GM12878 (cell line): Measurements from ENCODE around the gene CYBB. TPM values are rescaled to one million over a fixed set of nuclear protein-coding genes. Genes with fewer than 3 reads are reported as not detected.

Experiments
- ATAC-seq: fragments of 200-7000 bp; cut with Tn5 transposase; 3 replicates; pipeline ENCODE4 v1.9.1; 2020; ENCODE audit warnings: mild to moderate bottlenecking, moderate library complexity
- BruUV-seq: library from RNA; stranded (reverse); fragments of 400-500 nt; replicated peaks from 2 replicates; lab custom pipeline; 2021; lab: Mats Ljungman, UMichigan
- CTCF ChIA-PET: fragments of 300-600 bp; sonication (Branson Sonifier 250); formaldehyde crosslinking; extraction: SDS; loops from one replicate; lab custom pipeline; 2021; ENCODE audit warnings: inconsistent platforms; lab: Yijun Ruan, JAX
- POLR2A ChIA-PET: fragments of 350-600 bp; formaldehyde crosslinking; extraction: SDS; loops from one replicate; lab custom pipeline; 2021; ENCODE audit warnings: inconsistent platforms; lab: Charles Lee
- RAD21 ChIA-PET: fragments of 300-600 bp; sonication (Branson Sonifier 250); formaldehyde crosslinking; loops from one replicate; lab custom pipeline; 2023; ENCODE audit warnings: antibody characterized with exemption; ENCODE audit not compliant: unreplicated experiment; lab: Charles Lee
- SMC1A ChIA-PET: fragments of 300-600 bp; sonication (Branson Sonifier 250); formaldehyde crosslinking; loops from one replicate; lab custom pipeline; 2023; ENCODE audit not compliant: unreplicated experiment, uncharacterized antibody; lab: Charles Lee
- DNase-seq: peaks from one replicate; pipeline ENCODE4 v3.0.0-alpha.2; 2011; ENCODE audit warnings: low read depth, low spot score
- FAIRE-seq: peaks from 3 replicates; lab custom pipeline; 2011; peaks lifted over from hg19 to GRCh38; lab: Jason Lieb, UNC
- H2AFZ ChIP-seq: 2 replicates; pipeline ENCODE4 v1.6.0; 2011; ENCODE audit warnings: low read depth, low read length, control low read depth; ENCODE audit not compliant: control insufficient read depth
- H3K27ac ChIP-seq: 2 replicates; pipeline ENCODE4 v1.5.1; 2011; ENCODE audit warnings: control low read depth; ENCODE audit not compliant: control insufficient read depth, insufficient read depth
- H3K27me3 ChIP-seq, 2 experiments: replicated peaks in 1 of 2; 2 replicates each; pipeline versions ENCODE4 v1.6.0 to v1.6.1; 2011; ENCODE audit warnings: low read length in 1 of 2; ENCODE audit not compliant: control insufficient read depth in 2 of 2, insufficient read depth in 2 of 2
- H3K36me3 ChIP-seq, 2 experiments: 2 replicates each; pipeline ENCODE4 v1.5.1; 2011; ENCODE audit warnings: low read length in 1 of 2; ENCODE audit not compliant: control insufficient read depth in 2 of 2, insufficient read depth in 2 of 2
- H3K4me1 ChIP-seq: 2 replicates; pipeline ENCODE4 v1.6.1; 2011; ENCODE audit warnings: mild to moderate bottlenecking, low read length, moderate library complexity, mixed read lengths; ENCODE audit not compliant: control insufficient read depth, insufficient read depth
- H3K4me2 ChIP-seq: 2 replicates; pipeline ENCODE4 v1.6.0; 2011; ENCODE audit warnings: control low read depth; ENCODE audit not compliant: control insufficient read depth, insufficient read depth
- H3K4me3 ChIP-seq: fragments of 200-600 bp; sonication (generic); 2 replicates; pipeline ENCODE4 v1.5.1; 2016
- H3K79me2 ChIP-seq: 2 replicates; pipeline ENCODE4 v1.6.0; 2011; ENCODE audit warnings: low read length; ENCODE audit not compliant: control insufficient read depth, insufficient read depth
- H3K9ac ChIP-seq: 2 replicates; pipeline ENCODE4 v1.8.0; 2011; ENCODE audit warnings: low read length, control low read depth, mixed read lengths; ENCODE audit not compliant: control insufficient read depth, insufficient read depth
- H3K9me3 ChIP-seq: replicated peaks from 3 replicates; pipeline ENCODE4 v1.5.1; 2011; ENCODE audit warnings: mild to moderate bottlenecking, low read length; ENCODE audit not compliant: control insufficient read depth, insufficient read depth
- H4K20me1 ChIP-seq: 2 replicates; pipeline ENCODE4 v1.6.0; 2011; ENCODE audit not compliant: control insufficient read depth, insufficient read depth
- BHLHE40 ChIP-seq, 2 experiments: fragments of 450-650 bp in 1 of 2; IDR thresholded peaks; 2 replicates each; pipeline ENCODE4 v1.6.1; 2011 to 2017; ENCODE audit warnings: low read depth in 2 of 2, borderline replicate concordance in 1 of 2, improper control_type of control experiment in 1 of 2, low read length in 1 of 2, mild to moderate bottlenecking in 1 of 2
- CHD2 ChIP-seq: IDR thresholded peaks from 2 replicates; pipeline ENCODE4 v1.6.1; 2011; ENCODE audit warnings: low read depth, low read length, improper control_type of control experiment, borderline replicate concordance
- DPF2 ChIP-seq: fragments of 450-650 bp; IDR thresholded peaks from 2 replicates; pipeline ENCODE4 v1.6.1; 2017; ENCODE audit warnings: mild to moderate bottlenecking
- FOS ChIP-seq: IDR thresholded peaks from 3 replicates; pipeline ENCODE4 v1.6.1; 2011; ENCODE audit warnings: borderline replicate concordance; ENCODE audit not compliant: insufficient read length; ENCODE audit errors: extremely low read depth
- MEF2B ChIP-seq: fragments of 450-650 bp; IDR thresholded peaks from 2 replicates; pipeline ENCODE4 v1.6.1; 2018; ENCODE audit warnings: mild to moderate bottlenecking, moderate library complexity; ENCODE audit not compliant: partially characterized antibody, poor library complexity, severe bottlenecking
- NBN ChIP-seq: fragments of 450-650 bp; IDR thresholded peaks from 2 replicates; pipeline ENCODE4 v1.6.1; 2016
- PAX8 ChIP-seq: fragments of 450-650 bp; IDR thresholded peaks from 2 replicates; pipeline ENCODE4 v1.6.1; 2017; ENCODE audit warnings: mild to moderate bottlenecking, moderate library complexity
- POLR2AphosphoS2 ChIP-seq: IDR thresholded peaks from 2 replicates; pipeline ENCODE4 v1.6.1; 2011; ENCODE audit warnings: low read depth, mild to moderate bottlenecking, low read length, improper control_type of control experiment, moderate library complexity
- POLR2AphosphoS5 ChIP-seq: IDR thresholded peaks from 2 replicates; pipeline ENCODE4 v1.6.1; 2011; ENCODE audit warnings: mild to moderate bottlenecking, low read length, inconsistent platforms
- RAD51 ChIP-seq: fragments of 450-650 bp; IDR thresholded peaks from 2 replicates; pipeline ENCODE4 v1.6.1; 2016; ENCODE audit warnings: moderate library complexity, mild to moderate bottlenecking, inconsistent platforms
- RUNX3 ChIP-seq: IDR thresholded peaks from 2 replicates; pipeline ENCODE4 v1.6.1; 2012; ENCODE audit warnings: low read length, inconsistent platforms
- SRF ChIP-seq, 2 experiments: IDR thresholded peaks; 2 replicates each; pipeline ENCODE4 v1.6.1; 2011; ENCODE audit warnings: low read depth in 2 of 2, low read length in 2 of 2, mild to moderate bottlenecking in 1 of 2, moderate library complexity in 1 of 2
- ZNF207 ChIP-seq: fragments of 450-650 bp; IDR thresholded peaks from 2 replicates; pipeline ENCODE4 v1.6.1; 2014; ENCODE audit warnings: antibody characterized with exemption, mild to moderate bottlenecking, borderline replicate concordance
- ZNF384 ChIP-seq: IDR thresholded peaks from 2 replicates; pipeline ENCODE4 v1.6.1; 2012; ENCODE audit warnings: low read depth, mild to moderate bottlenecking, low read length, improper control_type of control experiment, borderline replicate concordance
- ZSCAN29 ChIP-seq: fragments of 450-650 bp; IDR thresholded peaks from 2 replicates; pipeline ENCODE4 v1.6.1; 2017; ENCODE audit warnings: mild to moderate bottlenecking, moderate library complexity
- WGBS: methylation state at CpG from one replicate; pipeline ENCODE4 v1.1.6; 2016; ENCODE audit warnings: low lambda C conversion rate; ENCODE audit not compliant: insufficient replicate concordance, insufficient coverage; ENCODE audit errors: missing lambda C conversion rate; 5-methylcytosine and 5-hydroxymethylcytosine counted together
- in situ Hi-C: fragments of 300-500 bp; cut with MboI; formaldehyde crosslinking; loops from 9 replicates; pipeline ENCODE4 v1.14.3; 2018; ENCODE audit warnings: mixed read lengths
- intact Hi-C: fragments of 100-400 bp; cut with micrococcal nuclease; formaldehyde crosslinking; loops from one replicate; pipeline ENCODE4 v1.14.2; 2022; ENCODE audit not compliant: unreplicated experiment
- polyA plus RNA-seq, 11 experiments: library from polyadenylated mRNA; depleted of rRNA in 4 of 11; unstranded in 6 of 11; stranded (reverse) in 5 of 11; fragments of >200 nt; fragmentation: Nextera tagmentation in 4 of 11; fragmentation: Illumina TruSeq in 1 of 11; extraction: Ambion mirVana in 4 of 11; extraction: Trizol in 1 of 11; gene quantifications; 1 replicate in 1 of 11; 2 replicates in 10 of 11; pipeline versions ENCODE4 v1.2.1 to v1.2.3, GENCODE V29; 2011 to 2016; ENCODE audit warnings: inconsistent platforms in 2 of 11, missing spikeins in 2 of 11, low read depth in 1 of 11
- total RNA-seq, 4 experiments: library from RNA; depleted of rRNA in 3 of 4; stranded (reverse); fragments of >200 nt in 3 of 4; fragmentation: Illumina TruSeq in 1 of 4; extraction: Trizol in 1 of 4; gene quantifications; 2 replicates each; pipeline versions ENCODE4 v1.2.1 to v1.2.3, GENCODE V29; 2013 to 2021
- TF ChIP-seq, protein P1 (sequence below): IDR thresholded peaks from 2 replicates; pipeline ENCODE4 v1.6.1; 2011; ENCODE audit warnings: low read depth, low read length, improper control_type of control experiment, borderline replicate concordance
- TF ChIP-seq, protein P2 (sequence below): IDR thresholded peaks from 2 replicates; pipeline ENCODE4 v1.6.1; 2011; ENCODE audit warnings: mild to moderate bottlenecking, low read depth, low read length, moderate library complexity; ENCODE audit not compliant: insufficient replicate concordance

The CYBB gene
- total and polyA plus RNA-seq, 10 of the 15 experiments (the other 5 are each of a cell fraction or from before 2014, with no cell fraction given), result 6.2 to 73.9 (median 24.8) TPM

DNA sequence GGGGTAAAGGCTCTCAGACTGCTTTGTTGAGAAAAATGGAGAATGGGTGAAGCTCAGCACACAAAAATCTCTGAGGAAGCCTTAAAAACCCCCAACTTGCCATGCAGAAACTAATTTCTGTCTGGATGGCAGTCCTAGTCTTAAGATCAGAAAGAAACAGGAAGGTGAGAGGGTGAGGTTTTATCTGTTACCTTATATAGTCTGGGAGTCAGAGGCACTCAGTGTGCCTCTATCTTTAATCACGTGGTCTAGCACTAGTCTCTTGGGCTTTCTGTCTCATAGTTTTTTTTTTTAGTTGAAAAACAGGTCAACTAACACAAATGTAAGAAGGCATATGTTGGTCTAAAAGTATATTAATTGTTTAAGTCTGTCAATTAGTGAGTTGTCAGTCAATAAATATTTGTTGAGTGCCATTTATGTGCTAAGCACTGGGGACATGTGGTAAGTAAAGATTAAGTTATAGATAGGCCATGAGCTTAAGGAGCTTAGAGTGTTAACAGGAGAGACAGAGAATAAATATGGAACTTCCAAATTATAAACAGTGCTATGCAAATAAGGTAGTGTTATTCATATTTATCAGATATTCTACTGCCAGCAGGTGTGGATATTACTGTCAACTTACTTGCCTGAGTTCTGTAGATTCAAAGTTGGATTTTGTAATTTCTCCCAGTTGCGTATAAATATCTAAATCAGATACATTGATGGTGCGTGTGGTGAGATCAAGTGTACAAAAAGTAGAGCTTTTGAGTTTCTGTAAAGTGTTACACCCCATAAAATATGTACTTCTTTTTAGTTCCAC lies 7.0 kb downstream of the CYBB start:
- BruUV-seq, result no TSS peak
- peak; percentile 13 for FAIRE-seq
- SMC1A ChIA-PET, result interaction anchor here (0.7 to 15.2 kb wide), 12 partner anchors 8 to 56 kb away, joined by 3 to 157 read pairs (median 10); no protein-coding TSS in a partner anchor
- Histone ChIP-seq H3K79me2 (peaks cover 25% of the 10 kb centered on the region), H3K4me2 (peak overlapping the region; percentile 21), H4K20me1 (no peaks in the 10 kb centered on the region), H3K27me3 (no peaks in the 10 kb centered on the region), H3K4me1 (no peaks in the 10 kb centered on the region; the same call in 1 of the 2 replicates)
- CTCF ChIA-PET, result interaction anchor here (0.7 to 9.6 kb wide), 7 partner anchors 26 to 48 kb away, joined by 3 to 73 read pairs (median 5); no protein-coding TSS in a partner anchor
- intact Hi-C loops, result loop anchor here (2.0 to 10.0 kb wide), 4 partner anchors 32 to 488 kb away; no protein-coding TSS in a partner anchor
- in situ Hi-C loops, result no loop called here
- TF ChIP-seq, protein P1, sequence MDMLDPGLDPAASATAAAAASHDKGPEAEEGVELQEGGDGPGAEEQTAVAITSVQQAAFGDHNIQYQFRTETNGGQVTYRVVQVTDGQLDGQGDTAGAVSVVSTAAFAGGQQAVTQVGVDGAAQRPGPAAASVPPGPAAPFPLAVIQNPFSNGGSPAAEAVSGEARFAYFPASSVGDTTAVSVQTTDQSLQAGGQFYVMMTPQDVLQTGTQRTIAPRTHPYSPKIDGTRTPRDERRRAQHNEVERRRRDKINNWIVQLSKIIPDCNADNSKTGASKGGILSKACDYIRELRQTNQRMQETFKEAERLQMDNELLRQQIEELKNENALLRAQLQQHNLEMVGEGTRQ, result peak; percentile 28; the same call in 1 of the 2 replicates
- TF ChIP-seq MEF2B, result peak; percentile 76
- 0 out of 2 replicates have a peak, but pooled peaks have one; percentile 26 for TF ChIP-seq PAX8
- peak; percentile 23 to 84; a peak in 2 of 4 replicates for TF ChIP-seq SRF (IDR thresholded peaks at IDR 0.05; ENCODE audit: low read depth in 2 of 2, low read length in 2 of 2)
- peak; percentile 65; the same call in 1 of the 2 replicates for TF ChIP-seq ZNF384
- TF ChIP-seq ZNF207, result no peak
- TF ChIP-seq BHLHE40 (IDR thresholded peaks at IDR 0.05; ENCODE audit: borderline replicate concordance in 1 of 2, low read depth in 2 of 2, low read length in 1 of 2), result peak in 1 of 2 experiments; percentile 45; a peak in 2 of 4 replicates
- TF ChIP-seq POLR2AphosphoS5, result peak; percentile 50
- 0 out of 2 replicates have a peak, but pooled peaks have one; percentile 10 for TF ChIP-seq CHD2
- TF ChIP-seq, protein P2, sequence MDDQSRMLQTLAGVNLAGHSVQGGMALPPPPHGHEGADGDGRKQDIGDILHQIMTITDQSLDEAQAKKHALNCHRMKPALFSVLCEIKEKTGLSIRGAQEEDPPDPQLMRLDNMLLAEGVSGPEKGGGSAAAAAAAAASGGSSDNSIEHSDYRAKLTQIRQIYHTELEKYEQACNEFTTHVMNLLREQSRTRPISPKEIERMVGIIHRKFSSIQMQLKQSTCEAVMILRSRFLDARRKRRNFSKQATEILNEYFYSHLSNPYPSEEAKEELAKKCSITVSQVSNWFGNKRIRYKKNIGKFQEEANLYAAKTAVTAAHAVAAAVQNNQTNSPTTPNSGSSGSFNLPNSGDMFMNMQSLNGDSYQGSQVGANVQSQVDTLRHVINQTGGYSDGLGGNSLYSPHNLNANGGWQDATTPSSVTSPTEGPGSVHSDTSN, result no peak
- TF ChIP-seq RUNX3, result peak; percentile 16; the same call in 1 of the 2 replicates
- TF ChIP-seq FOS, result no peak
- TF ChIP-seq ZSCAN29, result no peak
- peak; percentile 23; the same call in 1 of the 2 replicates for TF ChIP-seq POLR2AphosphoS2
- peak; percentile 78 for TF ChIP-seq DPF2
- TF ChIP-seq RAD51, result peak; percentile 96
- 0 out of 2 replicates have a peak, but pooled peaks have one; percentile 13 for TF ChIP-seq NBN
- TF ChIP-seq, all 136 proteins: peak for 13
- Histone ChIP-seq H3K4me3 (no peak overlapping the region), H2AFZ (no peak overlapping the region), H3K9me3 (no peaks in the 10 kb centered on the region), H3K27ac (peak overlapping the region; percentile 85), H3K9ac (peak overlapping the region; percentile 66), H3K36me3 (no peaks in the 10 kb centered on the region)
- ChIA-PET POLR2A (interaction anchor here (0.8 to 3.0 kb wide), 7 partner anchors 10 to 40 kb away, joined by 3 to 21 read pairs (median 7); no protein-coding TSS in a partner anchor), RAD21 (interaction anchor here (0.7 to 14.7 kb wide), 8 partner anchors 9 to 41 kb away, joined by 3 to 183 read pairs (median 16); no protein-coding TSS in a partner anchor)
- peak; percentile 75 for ATAC-seq
- DNase-seq, result peak; percentile 54
- 0% methylated on average over 3 of the region's 3 CpGs for WGBS
